GM21367 (cell line): ENCODE results near the gene MRFAP1.
"Not testable (repeated sequence)": the region's sequence is repeated elsewhere in the genome, so short reads cannot be mapped to it uniquely, and the experiment has no call there.

ENCODE experiments used
- ATAC-seq: cut with Tn5 transposase; IDR thresholded peaks from one replicate; pipeline ENCODE4 v1.9.1; 2021; ENCODE audit not compliant: unreplicated experiment

Gene MRFAP1

DNA sequence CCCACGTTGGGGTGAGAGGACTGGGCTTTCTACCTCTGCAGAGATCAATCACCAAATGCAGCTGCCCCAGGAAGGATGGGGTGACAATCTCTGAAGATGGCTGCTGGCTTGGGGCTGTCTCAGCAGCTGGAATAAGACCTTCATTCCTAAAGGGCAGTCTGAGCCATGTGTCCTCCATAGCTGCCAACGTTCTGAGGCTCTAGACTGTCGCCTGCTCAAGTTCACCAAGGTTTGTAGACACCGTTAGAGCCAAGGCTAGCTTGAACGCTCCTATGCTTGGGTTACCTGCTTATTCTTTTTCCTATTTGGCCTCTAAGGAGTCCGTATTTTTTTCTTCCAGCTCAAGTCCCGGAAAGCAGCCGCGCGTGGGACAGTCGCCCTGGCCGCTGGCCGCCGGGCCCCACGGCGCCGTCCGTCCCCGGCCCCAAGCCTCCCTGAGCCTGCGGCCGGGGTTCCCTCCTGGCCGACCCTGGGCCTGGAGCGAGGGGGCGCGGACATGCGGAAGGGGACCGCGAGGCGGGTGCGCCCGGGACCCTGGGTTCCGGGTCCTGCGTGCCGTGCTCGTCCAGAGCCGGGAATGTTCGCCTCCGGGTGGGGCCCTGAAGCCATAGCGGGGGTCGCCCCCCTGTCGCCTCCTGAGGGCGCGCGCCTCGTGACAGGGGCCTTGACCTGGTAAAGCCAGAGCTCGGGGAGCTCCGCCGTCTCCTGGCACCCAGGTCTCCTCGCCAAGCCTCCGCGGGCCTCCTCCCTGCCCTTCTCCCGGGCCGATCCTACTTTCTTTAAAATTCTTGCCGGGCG is 23.3 kb downstream of the MRFAP1 start:
- ATAC-seq = no peak

- ATAC-seq = no peak
Observed at GRCh38 chr4:6665320-6665654, 24.8 kb downstream of the MRFAP1 start.

DNA sequence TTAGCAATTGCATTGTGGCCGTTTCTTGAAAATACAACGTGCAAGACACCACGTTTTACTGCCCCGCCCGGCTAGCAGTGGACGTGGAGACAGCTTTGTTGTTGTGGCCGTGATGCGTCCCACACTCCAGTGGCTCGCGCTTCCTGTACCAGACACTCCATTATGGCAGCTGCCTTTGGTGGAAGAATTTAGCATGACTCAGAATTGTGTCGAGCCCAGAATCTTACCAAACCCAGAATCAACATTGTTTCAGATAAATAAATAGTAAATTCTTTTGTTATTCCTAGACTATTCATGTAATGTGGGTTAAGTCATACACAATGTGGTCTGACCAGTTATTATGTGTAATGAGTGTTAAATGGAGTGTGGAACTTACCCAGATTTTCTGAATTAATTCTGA is 27.9 kb downstream of the MRFAP1 start:
- ATAC-seq = no peak

DNA sequence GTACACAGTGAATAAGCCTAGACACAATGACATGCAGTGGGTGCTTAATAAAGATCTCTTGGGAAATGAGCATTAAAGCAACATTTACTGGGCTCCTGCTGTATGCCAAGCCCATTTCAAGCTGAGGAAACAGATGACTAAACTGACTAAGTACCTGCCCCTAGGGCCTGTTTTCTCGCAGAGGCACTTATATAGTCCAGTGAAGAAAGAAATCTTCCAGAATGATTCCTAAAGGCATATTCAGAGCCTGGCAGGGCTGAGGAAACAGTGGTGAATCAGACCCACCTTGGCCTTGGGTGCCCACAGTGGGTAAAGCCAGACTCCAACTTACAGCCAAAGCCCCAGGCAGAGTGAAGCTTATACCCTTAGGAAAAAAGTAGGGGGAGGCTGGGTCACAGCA is 31.2 kb downstream of the MRFAP1 start:
- no peak for ATAC-seq

GRCh38 chr4:6672131-6672530 is 31.6 kb downstream of the MRFAP1 start:
- no peak for ATAC-seq

DNA sequence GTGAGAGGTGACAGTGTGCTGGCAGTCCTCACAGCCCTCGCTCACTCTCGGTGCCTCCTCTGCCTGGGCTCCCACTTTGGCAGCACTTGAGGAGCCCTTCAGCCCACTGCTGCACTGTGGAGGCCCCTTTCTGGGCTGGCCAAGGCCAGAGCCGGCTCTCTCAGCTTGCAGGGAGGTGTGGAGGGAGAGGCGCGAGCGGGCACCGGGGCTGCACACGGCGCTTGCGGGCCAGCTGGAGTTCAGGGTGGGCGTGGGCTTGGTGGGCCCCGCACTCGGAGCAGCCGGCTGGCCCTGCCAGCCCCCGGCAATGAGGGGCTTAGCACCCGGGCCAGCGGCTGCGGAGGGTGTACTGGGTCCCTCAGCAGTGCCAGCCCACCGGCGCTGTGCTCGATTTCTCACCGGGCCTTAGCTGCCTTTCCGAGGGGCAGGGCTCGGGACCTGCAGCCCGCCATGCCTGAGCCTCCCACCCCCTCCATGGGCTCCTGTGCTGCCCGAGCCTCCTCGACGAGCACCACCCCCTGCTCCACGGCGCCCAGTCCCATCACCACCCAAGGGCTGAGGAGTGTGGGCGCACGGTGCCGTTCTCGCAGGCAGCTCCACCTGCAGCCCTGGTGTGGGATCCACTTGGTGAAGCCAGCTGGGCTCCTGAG is 32.2 kb downstream of the MRFAP1 start:
- ATAC-seq = not testable (repeated sequence)

GRCh38 chr4:6673191-6673659 is 32.7 kb downstream of the MRFAP1 start:
- not testable (repeated sequence) for ATAC-seq

- peak; percentile 55 for ATAC-seq
Observed at GRCh38 chr4:6673660-6674499, 33.4 kb downstream of the MRFAP1 start.

DNA sequence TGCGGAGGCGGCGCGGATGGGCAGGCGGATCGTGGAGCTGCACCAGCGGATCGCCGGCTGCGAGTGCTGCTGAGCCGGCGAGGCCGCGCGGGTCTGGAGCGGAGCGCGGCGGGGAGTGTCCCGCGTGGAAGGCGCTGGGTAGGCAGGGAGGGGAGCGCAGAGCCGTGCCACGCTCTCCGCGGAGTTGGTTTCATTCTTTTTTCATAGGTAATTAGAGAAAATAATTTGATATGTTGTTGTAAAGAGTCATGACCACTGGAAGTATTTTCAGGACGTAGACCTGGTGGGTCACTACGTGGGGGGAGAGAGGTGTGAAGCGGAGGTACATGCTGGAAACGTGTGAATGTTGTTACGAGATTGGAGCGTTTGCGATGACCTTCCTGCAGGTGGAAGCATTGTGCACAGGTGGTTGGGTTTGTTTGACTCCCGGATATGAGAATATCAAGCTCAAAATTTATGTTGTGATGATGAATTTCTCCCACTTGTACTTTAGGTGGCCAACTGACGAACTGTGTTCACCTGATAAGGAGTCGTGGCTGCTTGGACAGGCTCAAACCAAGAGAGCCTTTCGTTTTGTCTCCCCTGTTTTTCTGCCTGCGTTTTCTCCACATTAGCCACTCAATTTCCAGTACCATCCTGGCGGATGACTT is 34.1 kb downstream of the MRFAP1 start:
- peak; percentile 47 for ATAC-seq

DNA sequence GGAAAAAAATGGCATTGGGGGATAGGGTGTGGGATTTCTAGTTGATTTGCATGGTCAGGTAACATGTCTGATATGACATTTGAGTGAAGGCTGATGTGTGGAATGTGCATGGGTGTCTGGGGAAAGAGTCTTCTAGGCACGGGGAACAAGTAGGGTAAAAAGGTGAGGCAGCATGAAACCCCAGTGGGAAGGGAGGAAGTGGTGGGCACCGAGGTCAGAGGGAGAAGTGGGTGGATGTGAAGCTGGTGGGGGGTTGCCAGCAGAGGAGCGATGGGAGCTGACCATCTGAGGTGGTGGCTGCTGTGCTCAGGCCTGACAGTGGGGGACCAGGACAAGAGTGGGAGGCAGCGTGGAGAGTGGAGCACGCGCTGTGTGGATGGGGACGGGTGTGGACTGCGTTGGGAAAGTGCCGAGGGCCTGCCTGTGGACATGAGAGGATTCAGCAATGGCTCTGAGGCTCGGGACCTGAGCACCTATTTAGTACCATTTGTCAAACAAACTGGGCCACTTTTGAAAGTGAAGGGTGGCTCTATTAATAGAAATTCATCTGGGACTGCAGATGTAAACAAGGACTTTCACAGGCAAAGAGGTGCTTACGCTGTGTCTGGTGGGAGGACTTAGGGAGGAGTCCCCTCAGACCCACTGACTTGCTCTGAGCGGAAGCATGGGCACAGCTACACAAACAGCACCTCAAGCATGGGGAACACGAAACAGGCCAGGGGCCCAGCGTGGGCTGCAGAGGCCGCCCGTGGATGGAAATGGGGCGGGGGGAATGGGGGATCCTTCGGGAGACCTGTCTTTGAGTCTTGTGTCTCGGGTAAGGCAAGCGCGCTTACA is 36.5 kb downstream of the MRFAP1 start:
- ATAC-seq = no peak

- no peak for ATAC-seq
Observed at GRCh38 chr4:6680372-6681034, 40.0 kb downstream of the MRFAP1 start.

DNA sequence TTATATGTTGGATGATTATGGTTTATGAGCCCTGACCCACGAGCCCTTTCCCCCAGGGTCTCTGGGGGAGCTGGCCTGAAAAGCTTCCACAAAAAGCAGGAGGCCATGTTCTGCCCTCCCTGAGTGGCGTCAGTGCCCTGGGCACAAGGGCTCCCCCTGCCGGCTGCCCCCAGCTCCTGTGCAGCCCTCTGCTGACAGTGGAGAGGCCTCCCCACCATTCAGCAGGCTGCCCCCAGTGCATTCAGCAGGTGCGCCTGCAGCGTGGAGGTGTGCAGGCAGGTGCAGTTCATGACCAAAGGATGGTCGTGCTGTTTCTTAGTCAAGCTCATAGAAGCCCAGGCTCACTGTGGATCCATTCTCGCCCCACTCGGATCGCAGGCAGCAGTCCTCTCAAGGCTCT is 40.7 kb downstream of the MRFAP1 start:
- no peak for ATAC-seq

GRCh38 chr4:6682862-6683590 is 42.5 kb downstream of the MRFAP1 start:
- no peak for ATAC-seq

- ATAC-seq = no peak
Observed at GRCh38 chr4:6684656-6685055, 44.2 kb downstream of the MRFAP1 start.

DNA sequence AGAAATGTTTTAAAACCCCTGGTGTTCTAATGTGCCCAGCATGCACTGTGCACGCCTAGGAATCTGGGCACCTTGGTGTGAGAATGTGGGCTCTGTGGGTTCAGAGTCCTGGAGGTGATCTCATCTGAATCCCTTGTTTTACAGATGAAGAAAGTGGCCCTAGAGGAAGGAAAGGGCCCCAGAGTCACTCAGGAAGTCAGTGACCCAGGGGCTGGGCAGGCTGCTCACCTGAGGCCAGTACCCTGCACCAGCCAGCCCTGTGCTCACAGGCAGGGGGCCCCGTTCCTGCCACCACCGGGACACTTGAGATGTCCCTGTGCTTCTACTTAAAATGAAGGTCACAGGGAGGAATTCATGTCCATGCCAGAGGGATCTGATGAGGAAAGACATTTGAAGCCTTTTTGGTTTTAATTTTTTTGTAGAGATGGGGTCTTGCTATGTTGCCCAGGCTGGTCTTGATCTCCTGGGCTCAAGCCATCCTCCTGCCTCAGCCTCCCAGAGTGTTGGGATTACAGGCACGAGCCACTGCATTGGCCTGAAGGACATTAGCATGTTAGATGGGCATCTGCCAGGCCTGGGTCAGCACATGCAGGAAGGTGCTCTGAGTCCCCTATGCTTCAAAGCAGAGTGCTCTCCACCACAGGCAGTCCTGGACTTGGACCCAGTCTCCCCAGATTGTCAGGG is 45.8 kb downstream of the MRFAP1 start:
- ATAC-seq = no peak

DNA sequence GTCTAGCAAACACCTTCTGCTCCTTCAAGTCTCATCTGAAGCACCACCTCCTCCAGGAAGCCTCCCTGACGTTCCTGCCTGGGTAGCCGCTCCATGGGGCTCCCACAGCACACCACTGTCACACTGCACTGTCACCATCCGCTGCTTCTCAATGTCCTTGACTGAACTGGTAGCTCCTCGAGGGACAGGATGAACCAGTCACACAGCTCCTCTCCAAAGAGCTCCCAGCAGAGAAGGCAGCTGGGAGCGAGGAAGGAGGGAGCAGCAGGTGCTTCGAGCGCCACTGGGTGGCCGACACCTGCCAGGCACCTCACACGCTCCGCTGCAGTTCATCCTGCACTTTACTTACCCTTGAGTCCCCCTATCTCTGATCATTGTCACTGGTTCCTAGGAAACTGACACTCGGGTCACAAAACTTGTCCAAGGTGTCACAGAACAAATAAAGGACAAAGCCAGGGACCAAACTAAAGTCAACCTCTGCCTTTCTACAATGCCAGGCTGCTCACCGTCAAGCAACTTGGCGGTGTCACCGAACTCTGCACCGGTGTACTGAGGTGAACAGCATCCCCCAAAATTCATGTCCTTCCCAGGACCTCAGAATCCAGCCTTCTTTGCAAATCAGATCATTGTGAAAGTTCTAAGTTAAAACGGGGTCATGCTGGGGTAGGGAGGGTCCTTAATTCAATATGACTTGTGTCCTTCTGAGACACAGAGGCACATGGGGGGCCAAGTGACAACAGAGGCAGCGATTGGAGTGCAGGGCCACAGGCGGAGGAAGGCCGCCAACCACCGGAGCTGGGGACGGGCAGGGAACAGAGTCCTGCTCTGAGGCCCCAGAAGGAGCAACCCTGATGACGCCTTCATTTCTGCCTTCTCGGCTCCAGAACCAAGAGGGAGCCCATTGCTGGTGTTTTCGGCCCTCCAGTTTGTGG is 47.7 kb downstream of the MRFAP1 start:
- no peak for ATAC-seq

GRCh38 chr4:6688879-6689505 is 48.5 kb downstream of the MRFAP1 start:
- peak; percentile 71 for ATAC-seq
